Glomerular endothelial cell (primary cell): Measurements from ENCODE around the gene EFCAB10. TPM values are rescaled to one million over a fixed set of nuclear protein-coding genes. Genes with fewer than 3 reads are reported as not detected.
A peak's percentile ranks its signal among the peaks of the same experiment; 100 is the strongest.
"Not testable (repeated sequence)": the region's sequence is repeated elsewhere in the genome, so short reads cannot be mapped to it uniquely, and the experiment has no call there.

Source experiments
- DNase-seq: peaks from one replicate; pipeline ENCODE4 v3.0.0-alpha.2; 2011; ENCODE audit warnings: low read depth, low spot score; ENCODE audit errors: extremely low read depth
- total RNA-seq: library from RNA; depleted of rRNA; stranded (reverse); fragments of >200 nt; gene quantifications from 2 replicates; pipeline ENCODE4 v1.2.3, GENCODE V29; 2015

The EFCAB10 gene
- total RNA-seq, 1 donor from 2014 or later = not detected

DNA sequence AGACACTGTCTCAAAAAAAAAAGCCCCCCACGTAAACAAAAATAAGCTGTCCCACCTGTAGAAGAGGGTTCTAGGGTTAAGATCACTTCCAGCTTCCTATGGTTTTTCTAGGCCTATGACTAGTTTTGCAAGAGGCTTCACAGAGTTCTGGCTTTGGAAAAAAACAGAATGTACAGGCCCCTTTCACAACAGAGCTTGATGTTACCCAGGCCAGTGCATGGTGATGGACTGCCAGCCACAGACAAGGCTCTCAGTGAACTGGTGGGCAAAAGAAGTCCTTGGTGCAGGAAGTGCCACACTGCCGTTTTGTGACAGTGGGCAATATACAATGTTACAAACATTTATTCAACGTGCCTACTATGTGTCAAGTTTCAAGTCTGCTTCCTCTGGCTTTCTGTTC lies 18.3 kb upstream of the EFCAB10 start:
- no peak for DNase-seq

DNA sequence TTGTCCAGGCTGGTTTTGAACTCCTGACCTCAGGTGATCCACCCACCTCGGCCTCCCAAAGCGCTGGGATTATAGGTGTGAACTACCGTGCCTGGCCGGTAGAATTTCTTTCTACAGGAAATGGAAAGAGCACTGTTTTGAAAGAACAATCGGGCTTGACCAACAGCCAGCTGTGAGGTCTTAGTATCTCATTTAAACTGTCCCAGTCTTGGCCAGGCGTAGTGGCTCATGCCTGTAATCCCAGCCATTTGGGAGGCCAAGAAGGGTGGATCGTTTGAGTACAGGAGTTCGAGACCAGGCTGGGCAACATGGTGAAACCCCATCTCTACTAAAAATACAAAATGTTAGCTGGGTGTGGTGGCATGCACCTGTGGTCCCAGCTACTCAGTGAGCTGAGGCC lies 17.8 kb upstream of the EFCAB10 start:
- not testable (repeated sequence) for DNase-seq

DNA sequence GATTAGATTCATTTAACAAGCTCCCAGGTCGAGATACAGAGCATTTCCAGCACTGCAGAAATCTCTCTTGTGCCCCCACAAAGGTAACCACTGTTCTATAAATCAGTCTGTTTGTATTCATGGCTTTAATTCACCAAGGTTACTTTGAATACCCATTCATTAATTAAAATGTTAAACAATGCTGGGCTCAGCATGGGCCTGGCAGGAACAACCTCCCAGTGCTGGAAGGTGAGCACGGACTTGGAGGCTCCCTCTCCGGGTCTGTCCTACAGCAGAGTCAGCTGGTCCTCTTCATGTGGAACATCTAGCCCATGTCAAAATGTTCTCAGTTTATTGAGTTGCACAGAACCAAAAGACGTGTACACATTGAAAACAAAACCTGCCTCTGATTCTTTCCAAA lies 15.6 kb upstream of the EFCAB10 start:
- DNase-seq = no peak

DNA sequence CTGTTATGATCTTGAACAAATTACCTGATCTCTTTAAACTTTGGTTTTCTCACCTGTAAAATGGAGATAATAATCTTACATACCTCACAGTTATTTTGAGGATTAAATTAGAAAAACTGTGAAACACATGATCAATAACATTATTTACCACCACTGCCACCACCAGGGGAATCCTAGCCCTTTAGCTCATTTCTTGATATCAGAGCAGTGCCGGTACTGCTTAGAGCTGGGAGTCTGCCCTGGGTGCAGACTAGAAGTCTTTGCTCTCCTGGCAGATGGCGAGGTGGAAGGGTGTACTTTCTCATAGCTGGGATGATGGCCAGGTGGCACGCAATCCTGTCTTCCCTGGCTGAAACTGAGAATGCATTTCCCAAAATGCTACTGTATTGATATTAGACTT lies 12.7 kb upstream of the EFCAB10 start:
- DNase-seq = no peak

DNA sequence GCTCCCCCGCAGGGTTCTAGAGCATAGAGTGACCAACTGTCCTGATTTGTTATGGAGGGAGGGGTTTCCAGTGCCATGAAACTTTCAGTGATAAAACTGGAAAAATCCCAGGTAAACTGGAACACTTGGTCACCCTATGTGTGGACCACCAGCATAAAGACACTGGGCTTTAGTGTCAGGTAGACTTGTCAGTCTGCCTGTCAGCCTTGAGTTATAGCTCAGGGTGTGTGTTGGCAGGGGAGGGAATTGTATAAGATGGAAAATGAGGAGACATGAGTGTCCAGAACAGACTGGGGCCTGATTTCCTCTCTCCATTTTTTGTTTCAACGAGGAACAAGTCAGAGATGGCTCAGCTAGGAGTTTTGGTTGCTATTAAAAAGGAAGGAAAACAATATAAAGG lies 10.2 kb upstream of the EFCAB10 start:
- no peak for DNase-seq

DNA sequence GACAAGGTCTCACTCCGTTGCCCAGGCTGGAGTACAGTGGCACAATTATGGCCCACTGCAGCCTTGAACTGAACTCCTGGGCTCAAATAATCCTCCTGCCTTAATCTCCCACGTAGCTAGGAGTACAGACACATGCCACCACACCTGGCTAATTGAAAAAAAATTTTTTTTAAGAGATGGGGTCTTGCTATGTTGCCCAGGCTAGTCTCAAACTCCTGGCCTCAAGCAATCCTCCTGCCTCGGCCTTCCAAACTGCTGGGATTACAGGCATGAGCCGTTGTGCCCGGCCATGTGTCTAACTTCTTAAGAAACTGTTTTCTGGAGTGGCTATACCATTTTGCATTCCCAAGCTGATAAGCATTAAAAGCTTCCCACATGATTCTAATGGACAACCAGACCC lies 9.5 kb upstream of the EFCAB10 start:
- no peak for DNase-seq

DNA sequence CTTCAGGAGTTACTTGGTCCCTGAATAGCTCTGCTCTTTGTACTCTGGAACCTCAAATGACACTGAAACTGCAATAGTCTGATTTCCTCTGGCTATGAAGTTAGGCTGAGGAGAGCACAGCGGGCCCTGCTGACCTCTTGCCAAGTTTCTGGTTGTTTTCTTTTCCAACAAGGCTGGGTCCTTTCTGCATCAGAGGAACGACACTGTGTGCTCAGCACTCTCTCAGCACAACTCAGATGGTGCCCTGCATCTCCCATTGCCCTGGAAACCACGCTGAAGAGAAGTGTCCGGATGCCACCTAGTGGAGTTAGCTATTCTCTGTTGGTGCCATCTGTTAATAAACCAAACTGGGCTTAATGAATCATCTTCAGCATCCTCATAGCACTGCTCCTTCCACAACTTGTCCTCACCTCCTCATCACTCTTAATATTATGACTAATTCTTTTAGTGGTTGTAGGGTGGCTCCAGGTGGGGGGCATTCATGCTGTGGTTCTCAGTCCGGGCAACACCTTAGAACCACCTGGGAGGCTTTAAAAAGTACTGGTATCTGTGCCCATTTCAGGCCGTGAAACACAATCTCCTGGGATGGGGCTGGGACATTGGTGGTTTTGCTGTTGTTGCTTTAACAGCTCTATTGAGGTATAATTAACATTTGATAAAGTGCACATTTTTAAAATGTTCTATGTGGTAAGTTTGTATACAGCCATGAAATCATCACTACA lies 8.2 kb upstream of the EFCAB10 start:
- peak; percentile 50 for DNase-seq

DNA sequence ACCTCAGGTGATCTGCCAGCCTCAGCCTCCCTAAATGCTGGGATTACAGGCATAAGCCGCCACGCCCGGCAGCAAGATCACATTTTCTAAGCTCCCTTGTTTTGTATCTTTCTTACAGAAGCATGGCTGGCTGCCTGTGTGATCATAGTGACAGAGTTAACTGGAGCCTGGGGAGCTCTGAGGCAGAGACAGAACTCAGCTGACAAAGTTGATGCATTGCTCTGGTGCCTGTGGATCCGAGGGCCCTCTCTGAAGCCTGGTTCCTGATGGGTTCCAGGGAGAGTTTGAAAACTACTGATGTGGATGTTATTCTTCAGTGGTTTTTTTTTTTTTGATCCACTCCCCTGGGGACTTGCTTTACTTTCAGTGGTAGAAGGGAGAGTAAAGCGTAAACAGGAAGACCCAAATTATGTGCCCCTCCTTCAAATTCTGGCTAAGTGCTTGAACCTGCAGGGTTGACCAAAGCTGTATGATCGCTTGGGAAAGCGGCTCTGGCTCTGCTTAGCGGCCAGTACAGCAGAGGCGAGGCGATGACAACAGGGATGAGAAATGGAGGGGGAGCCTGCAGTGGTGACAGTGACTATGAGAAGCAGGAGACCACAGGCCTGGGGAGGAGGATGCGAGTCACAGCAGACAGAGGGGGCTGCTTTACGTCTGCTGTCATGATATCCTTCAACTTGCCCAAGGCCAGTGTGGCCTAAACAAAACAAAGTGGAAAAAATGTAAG lies 6.8 kb upstream of the EFCAB10 start:
- no peak for DNase-seq

DNA sequence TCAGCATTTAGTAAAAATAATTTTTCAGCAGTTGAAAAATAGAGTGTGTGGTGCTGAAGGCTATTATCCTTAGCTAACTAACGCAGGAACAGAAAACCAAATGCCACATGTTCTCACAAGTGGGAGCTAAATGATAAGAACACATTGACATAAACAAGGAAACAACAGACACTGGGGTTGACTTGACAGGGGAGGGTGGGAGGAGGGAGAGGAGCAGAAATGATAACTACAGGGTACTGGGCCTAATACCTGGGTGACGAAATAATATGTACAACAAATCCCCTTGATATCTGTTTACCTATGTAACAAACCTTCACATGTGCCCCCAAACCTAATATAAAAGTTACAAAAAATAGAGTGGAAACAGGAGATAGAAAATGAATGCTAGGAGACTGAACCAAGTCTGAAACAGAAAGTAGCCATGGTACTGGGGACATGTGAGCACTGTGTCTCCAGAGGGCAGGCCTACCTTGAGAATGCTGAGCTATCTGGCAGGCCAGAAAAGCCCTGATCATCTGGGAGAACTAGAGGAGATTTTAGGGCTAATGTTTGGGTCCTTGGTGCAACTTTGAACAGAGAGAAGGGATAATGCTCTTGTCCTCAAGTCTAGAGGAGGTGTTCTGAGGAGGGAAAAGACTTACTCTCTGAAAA lies 4.7 kb upstream of the EFCAB10 start:
- no peak for DNase-seq

DNA sequence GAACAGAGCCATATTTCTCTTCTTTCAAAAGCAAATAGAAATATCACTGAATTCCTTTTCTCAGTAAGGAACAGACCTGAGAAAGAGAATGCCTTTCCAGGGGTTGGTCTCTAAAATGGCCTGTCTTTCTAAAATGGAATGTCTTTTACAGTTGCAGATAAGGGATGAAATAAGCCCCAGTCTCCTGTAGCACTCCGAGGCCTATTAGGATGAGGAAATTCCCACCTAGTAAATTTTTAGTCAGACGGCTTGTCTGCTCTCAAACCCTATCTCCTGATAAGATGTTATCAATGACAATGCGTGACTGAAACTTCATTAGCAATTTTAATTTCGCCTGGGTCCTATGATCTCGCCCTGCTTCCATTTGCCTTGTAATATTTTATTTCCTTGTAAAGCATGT lies 2.9 kb upstream of the EFCAB10 start:
- no peak for DNase-seq

DNA sequence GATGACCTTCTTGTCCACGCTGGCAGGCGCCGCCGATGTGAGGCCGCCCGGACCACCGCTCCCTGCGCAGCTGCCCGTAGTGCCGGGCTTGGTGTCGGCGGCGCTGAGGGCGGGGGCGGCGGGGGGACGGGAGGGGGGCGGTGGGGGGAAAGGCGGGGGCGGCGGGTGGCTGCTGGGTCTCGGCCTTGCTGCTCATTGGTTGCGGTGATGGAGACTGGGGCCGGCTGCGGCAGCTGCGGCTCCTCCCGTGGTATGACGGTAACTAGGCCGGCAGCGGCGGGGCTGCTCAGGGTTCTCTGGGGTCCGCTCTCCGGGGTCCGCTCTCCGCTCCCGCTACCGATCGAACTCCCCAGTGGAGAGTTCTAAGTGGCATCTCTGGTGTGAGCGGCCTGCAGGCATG lies 1.8 kb upstream of the EFCAB10 start:
- DNase-seq = no peak

DNA sequence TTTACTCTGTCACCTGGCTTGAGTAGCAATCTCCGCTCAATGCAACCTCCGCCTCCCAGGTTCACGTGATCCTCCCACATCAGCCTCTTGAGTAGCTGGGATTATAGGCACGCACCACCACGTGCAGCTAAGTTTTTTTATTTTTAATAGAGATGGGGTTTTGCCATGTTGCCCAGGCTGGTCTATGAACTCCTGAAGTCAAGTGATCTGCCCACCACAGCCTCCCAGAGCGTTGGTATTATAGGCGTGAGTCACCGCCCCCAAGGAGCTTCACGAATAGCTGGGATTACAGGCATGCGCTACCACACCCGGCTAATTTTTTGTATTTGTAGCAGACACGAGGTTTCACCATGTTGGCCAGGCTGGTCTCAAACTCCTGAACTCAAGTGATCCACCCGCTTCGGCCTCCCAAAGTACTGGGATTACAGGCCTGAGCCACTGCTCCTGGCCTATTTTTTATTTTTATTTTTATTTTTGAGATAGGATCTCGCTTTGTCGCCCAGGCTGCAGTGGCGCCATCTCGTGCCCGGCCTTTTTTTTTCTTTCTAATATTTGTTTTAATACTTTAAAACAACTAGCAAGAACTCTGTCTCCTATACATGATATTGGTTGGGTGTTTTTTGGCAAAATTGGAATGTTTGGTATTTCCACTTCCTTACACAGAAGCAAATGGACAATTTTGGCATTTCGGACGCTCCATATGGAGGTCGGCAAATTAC lies 1.1 kb downstream of the EFCAB10 start:
- DNase-seq = no peak

DNA sequence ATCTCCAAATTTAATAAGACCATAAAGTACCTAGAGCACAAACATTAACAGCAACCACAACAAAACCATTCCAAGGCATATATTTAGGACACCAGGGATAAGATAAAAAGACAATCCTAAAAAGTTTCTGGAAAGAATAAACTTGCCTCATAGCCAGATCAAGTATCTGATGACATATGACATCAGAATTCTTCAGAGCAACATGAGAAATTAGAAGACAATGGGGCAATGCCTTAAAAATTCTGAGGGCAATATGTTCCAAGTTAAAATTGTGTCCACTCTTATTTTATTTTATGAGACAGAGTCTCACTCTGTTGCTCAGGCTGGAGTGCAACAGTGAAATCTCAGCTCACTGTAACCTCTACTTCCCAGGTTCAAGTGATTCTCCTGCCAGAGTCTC lies 2.8 kb downstream of the EFCAB10 start:
- no peak for DNase-seq

DNA sequence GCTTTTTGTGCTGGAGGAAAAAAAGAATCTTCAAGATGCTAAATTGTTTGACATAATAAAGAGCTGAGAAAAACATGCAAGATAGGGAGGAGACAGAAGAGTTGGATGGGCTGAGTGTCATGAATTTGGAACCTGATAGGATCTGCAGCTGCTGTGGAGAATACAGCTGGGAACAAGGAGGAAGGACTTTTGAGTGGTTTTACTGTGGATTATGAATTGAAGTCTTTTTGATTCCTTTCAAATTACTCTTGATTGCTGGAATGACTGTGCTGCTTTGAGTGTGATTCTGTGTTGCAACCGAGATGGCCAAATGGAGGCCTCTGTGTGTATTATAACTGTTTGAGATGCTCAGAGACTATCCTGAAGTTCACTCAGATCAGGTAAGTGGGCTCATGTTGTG lies 4.0 kb downstream of the EFCAB10 start:
- DNase-seq = no peak

DNA sequence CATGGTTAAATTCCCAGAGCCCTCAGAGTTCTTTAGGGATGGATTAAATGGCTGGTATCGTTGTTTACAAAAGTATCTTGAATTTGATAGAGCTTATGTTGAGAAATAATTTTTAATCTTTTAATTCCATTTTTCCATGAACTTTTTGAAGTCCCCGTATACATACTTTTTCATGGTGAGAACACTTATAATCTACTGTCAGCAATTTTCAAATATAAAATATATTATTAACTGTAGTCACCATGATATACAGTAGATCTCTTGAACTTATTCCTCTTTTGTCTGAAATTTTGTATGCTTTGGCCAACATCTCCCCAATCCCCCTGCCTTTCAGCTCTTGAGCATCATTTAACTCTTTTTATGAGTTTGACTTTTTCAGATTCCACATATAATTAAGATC lies 9.4 kb downstream of the EFCAB10 start:
- DNase-seq = no peak

DNA sequence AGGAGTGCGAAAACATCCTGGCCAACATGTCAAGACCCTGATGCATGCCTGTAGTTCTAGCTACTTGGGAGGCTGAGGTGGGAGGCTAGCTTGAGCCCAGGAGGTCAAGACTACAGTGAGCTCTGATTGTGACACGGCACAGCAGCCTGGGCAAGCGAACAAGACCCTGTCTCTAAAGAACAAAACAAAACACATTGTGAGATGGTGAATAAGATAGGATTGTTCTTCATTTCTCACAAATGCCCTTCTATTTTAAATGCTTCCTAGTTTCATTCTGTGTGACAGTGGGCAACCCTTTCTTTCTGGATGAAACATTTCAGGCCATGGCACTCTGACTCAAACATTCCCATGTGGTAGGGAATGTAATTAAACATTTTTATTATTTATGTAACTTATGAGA lies 13.5 kb downstream of the EFCAB10 start:
- DNase-seq = no peak

DNA sequence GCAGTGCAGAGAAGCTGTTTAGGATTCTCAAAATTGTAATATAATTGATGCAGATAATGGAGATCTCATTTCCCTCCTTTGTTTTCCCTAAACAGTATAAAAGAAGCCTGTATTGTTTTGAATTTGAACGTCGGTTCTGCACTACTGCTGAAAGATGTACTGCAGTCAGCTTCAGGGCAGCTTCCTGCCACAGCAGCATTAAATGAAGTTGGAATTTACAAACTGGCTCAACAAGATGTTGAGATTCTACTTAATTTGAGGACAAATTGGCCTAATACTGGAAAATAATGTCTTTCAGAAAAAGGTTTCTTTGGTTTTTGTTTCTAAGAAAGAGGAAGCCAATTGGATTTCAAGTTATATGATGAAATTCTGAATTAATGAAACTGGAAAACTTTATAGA lies 14.3 kb downstream of the EFCAB10 start:
- no peak for DNase-seq

DNA sequence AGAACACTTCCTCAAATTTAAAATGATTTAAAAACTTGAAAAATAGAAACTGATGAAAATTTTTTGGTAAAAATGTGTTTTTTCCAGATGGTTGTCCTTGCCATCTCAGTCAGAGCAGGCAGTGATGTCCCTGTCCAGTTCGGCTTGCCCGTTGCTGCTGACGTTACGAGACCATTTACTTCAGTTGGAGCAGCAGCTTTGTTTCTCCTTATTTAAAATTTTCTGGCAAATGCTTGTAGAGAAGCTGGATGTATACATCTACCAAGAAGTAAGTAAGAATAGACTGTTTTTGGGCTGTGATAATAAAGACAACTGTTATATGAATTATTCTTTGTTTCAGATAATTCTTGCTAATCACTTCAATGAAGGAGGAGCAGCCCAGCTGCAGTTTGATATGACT lies 16.1 kb downstream of the EFCAB10 start:
- no peak for DNase-seq

DNA sequence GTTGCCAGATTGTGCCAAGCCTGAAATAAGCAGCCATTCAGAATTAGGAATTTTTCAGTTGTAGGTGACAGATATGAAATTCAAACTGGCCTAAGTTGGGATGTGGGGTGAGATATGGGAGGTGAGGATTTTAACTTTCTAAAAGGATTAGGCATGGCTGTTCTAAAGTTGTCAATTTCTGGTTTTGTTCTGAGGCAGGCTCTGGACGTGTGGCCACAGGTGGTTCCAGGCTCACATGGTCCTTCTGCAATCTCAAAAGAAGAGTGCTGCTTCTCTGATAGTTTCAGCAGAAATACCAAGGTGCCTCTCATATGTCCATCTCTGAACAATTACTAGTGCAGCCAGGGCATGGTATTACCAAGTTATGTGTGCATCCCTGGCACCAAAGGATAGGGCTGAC lies 21.4 kb downstream of the EFCAB10 start:
- no peak for DNase-seq

DNA sequence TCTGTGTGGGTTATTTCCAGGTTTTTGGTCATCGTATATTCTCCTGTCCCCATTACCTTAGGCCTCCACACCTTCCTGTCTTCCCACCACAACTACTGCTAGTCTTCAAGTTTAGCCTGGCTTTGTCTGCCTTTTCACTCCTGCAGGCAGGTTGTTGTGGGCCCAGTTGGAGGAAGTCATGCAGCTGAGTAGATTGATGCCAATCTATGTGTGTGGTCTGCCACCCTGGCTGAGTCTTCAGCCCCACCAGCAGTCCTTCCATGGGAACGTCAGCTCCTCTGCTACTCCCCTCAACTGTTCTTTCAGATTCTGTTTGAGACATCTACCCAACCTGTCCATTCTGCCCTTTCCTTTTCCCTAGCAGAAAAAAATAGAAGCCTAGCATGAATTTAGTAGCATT lies 43.0 kb downstream of the EFCAB10 start:
- DNase-seq = no peak

DNA sequence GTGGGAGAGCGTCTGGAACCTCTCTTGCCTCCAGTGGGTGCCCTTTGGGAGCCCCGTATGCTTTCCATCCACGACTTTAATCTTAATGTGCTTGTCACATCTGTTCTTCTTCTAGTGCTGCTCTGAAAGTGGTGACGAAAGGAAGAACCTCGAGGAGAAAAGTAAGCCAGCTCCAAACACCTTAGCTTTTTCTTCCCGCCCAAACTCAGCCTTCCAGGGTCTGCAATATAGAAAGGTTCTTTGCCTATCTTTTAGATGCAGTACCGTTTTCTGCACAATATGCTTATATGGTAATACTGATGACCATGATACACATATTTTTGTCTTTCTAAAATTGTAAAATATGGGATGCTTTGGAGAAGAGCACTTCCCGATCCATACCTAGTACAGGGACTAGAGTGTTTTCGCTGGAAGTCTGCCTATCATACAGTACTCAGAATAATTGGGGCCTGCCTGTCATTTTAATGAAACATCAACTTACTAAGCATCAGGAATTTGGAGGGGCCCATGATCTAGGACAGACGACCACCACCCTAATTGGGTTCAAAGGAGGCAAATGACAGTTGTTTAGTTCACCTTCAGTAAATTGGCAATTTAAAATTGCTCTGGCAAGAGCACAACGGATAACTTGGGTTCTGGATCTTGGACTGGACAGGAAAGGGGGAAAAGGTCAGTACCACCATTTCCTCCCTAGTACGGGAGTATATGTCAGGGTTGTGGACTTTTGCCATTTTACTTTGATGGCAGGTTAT lies 48.4 kb downstream of the EFCAB10 start:
- DNase-seq = no peak
